NT2/D1 (cell line): ENCODE measurements around the gene OSBPL2.

Experiments
- DNase-seq: peaks from one replicate; pipeline ENCODE4 v3.0.0-alpha.2; 2011; ENCODE audit warnings: low read depth, low spot score
- H3K27me3 ChIP-seq: 2 replicates; pipeline ENCODE4 v1.6.0; 2011; ENCODE audit warnings: mild to moderate bottlenecking; ENCODE audit not compliant: insufficient read length, insufficient read depth
- H3K36me3 ChIP-seq: 2 replicates; pipeline ENCODE4 v1.6.1; 2011; ENCODE audit warnings: mild to moderate bottlenecking, low read length, mixed read lengths; ENCODE audit not compliant: insufficient read depth, insufficient read length
- H3K4me1 ChIP-seq: 2 replicates; pipeline ENCODE4 v1.5.1; 2011; ENCODE audit not compliant: insufficient read depth, insufficient read length
- H3K4me3 ChIP-seq: 2 replicates; pipeline ENCODE4 v1.5.1; 2011; ENCODE audit warnings: low read depth; ENCODE audit not compliant: insufficient read length
- H3K9ac ChIP-seq: 2 replicates; pipeline ENCODE4 v1.6.0; 2011; ENCODE audit warnings: low read depth; ENCODE audit not compliant: insufficient read length
- H3K9me3 ChIP-seq: 2 replicates; pipeline ENCODE4 v1.5.1; 2011; ENCODE audit warnings: mild to moderate bottlenecking, low read length; ENCODE audit not compliant: insufficient read depth
- SUZ12 ChIP-seq: IDR thresholded peaks from 2 replicates; pipeline ENCODE4 v1.6.1; 2011; ENCODE audit not compliant: insufficient read length, insufficient read depth; ENCODE audit errors: extremely low read depth
- YY1 ChIP-seq: IDR thresholded peaks from 2 replicates; pipeline ENCODE4 v1.6.1; 2011; ENCODE audit not compliant: insufficient read length, insufficient read depth
- ZNF274 ChIP-seq: IDR thresholded peaks from 2 replicates; pipeline ENCODE4 v1.6.1; 2011; ENCODE audit warnings: mild to moderate bottlenecking, low read depth, low read length

OSBPL2 gene

GRCh38 chr20:62287759-62288534 is 49.6 kb downstream of the OSBPL2 start:
- Histone ChIP-seq H3K4me3 (no peak overlapping the region), H3K27me3 (no peaks in the 10 kb centered on the region), H3K9ac (no peak overlapping the region), H3K36me3 (peaks cover 52% of the 10 kb centered on the region), H3K4me1 (no peaks in the 10 kb centered on the region), H3K9me3 (no peaks in the 10 kb centered on the region)
- DNase-seq, result no peak
- TF ChIP-seq ZNF274, result no peak
- TF ChIP-seq SUZ12, result no peak
- no peak for TF ChIP-seq YY1

DNA sequence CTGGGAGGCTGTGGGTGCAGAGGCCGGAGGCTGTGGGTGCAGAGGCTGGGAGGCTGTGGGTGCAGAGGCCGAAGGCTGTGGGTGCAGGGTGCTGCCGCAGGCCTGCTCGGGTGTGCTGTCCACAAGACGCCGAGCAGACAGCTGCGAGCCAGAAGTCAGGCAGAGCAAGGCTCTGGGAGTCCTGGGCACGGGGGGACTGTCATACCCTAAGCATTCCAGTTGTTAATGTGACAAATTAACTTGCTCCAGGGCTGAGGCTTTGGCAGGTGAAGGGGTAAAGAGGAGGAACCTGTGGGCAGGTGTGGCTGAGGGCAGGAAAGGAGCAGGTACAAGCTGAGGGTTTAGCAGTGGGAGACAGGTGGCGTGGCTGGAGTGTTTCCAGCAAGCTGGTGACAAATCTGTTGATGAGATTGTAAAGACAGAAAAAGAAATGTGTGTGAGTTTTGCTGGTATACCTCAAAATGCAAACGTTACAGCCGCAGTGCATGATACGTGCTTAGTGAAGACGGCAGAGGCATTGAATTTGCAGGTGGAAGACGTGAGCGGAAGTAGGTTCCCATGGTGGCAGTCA is 50.3 kb downstream of the OSBPL2 start:
- Histone ChIP-seq H3K36me3 (peaks cover 50% of the 10 kb centered on the region), H3K9ac (no peak overlapping the region), H3K9me3 (no peaks in the 10 kb centered on the region), H3K4me3 (no peak overlapping the region), H3K27me3 (no peaks in the 10 kb centered on the region), H3K4me1 (no peaks in the 10 kb centered on the region)
- no peak for DNase-seq
- TF ChIP-seq YY1, result no peak
- TF ChIP-seq ZNF274, result no peak
- no peak for TF ChIP-seq SUZ12

GRCh38 chr20:62289131-62289530 is 50.8 kb downstream of the OSBPL2 start:
- H3K36me3 ChIP-seq, result peaks cover 46% of the 10 kb centered on the region

GRCh38 chr20:62289898-62290297 is 51.6 kb downstream of the OSBPL2 start:
- Histone ChIP-seq H3K4me1 (no peaks in the 10 kb centered on the region), H3K27me3 (no peaks in the 10 kb centered on the region), H3K36me3 (peaks cover 45% of the 10 kb centered on the region), H3K9ac (no peak overlapping the region), H3K9me3 (no peaks in the 10 kb centered on the region), H3K4me3 (no peak overlapping the region)
- no peak for DNase-seq
- TF ChIP-seq SUZ12 (no peak), YY1 (no peak), ZNF274 (no peak)

More at GRCh38 chr20:62289131-62289530, 50.8 kb downstream of the OSBPL2 start:
- no peaks in the 10 kb centered on the region for H3K27me3 ChIP-seq
- DNase-seq, result no peak
- no peak overlapping the region for H3K4me3 ChIP-seq
- TF ChIP-seq YY1, result no peak
- no peak for TF ChIP-seq ZNF274
- TF ChIP-seq SUZ12, result no peak
- H3K9ac ChIP-seq, result no peak overlapping the region
- H3K9me3 ChIP-seq, result no peaks in the 10 kb centered on the region
- no peaks in the 10 kb centered on the region for H3K4me1 ChIP-seq

DNA sequence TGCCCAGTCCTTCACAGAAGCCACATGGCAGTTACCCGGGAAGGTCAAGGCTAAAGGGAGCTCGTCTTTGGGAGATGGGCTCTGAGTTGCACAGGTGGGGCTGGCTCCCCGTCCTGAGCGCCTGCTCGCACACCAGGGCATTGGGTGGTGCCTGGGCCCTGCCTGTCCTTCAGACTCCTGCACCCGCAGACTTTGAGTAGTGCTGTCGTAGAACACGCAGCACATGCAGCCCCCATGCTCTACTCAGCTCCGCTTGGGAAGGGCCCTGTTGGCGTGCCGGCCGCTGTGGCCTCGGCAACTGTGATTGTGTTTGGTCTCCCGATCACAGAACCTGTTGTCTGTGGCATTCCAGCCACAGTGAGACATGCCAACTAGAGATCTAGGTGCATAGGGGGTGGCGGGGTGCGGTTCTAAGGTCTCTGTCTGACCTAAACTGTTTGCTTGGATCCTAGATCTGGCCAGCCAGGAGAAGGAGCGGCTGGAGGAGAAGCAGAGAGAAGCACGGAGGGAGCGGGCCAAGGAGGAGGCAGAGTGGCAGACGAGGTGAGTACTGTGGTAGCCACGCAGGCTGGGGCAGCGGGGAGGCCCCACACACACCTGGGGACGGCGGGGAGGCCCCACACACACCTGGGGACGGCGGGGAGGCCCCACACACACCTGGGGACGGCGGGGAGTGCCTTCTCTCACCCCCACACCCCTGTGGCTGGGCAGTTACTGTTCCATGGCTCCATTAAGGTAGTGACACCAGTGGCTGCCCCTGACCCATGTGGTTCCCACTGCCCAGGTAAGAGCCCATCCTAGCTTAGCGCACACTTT is 53.1 kb downstream of the OSBPL2 start:
- TF ChIP-seq YY1, result no peak
- no peak for TF ChIP-seq SUZ12
- no peak for TF ChIP-seq ZNF274
- Histone ChIP-seq H3K9me3 (no peaks in the 10 kb centered on the region), H3K9ac (no peak overlapping the region), H3K36me3 (peaks cover 50% of the 10 kb centered on the region), H3K4me3 (no peak overlapping the region), H3K4me1 (no peaks in the 10 kb centered on the region), H3K27me3 (no peaks in the 10 kb centered on the region)
- DNase-seq, result no peak

DNA sequence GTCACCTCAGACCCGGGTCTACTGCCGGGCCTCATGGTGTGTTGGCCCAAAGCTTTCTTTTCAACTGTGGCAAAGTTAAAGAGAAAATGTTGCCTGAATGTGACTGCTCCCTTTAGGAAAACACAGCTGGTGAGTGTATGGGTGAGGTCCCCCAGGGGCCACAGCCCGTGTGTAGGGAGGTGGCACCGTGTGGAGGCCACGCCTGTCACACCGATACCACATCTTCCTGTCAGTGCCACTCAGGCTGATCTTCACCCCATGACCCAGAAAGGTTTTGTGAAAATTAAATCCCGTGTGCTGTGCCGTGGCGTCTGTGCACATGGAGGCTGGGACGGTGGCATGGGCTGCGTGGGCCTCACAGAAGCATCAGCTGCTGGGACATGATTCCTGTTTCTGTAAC is 53.8 kb downstream of the OSBPL2 start:
- Histone ChIP-seq H3K4me1 (no peaks in the 10 kb centered on the region), H3K4me3 (no peak overlapping the region), H3K36me3 (peaks cover 51% of the 10 kb centered on the region)

More for the DNA sequence above, 53.8 kb downstream of the OSBPL2 start:
- no peaks in the 10 kb centered on the region for H3K27me3 ChIP-seq
- TF ChIP-seq SUZ12, result no peak
- no peak for TF ChIP-seq ZNF274
- TF ChIP-seq YY1, result no peak
- H3K9ac ChIP-seq, result no peak overlapping the region
- no peaks in the 10 kb centered on the region for H3K9me3 ChIP-seq
- no peak for DNase-seq
